NCI-H1105 treated with DMSO at 0.1 percent for 48 hours (cell line): ENCODE data around the gene SSTR4.
"Not testable (repeated sequence)": the region's sequence is repeated elsewhere in the genome, so short reads cannot be mapped to it uniquely, and the experiment has no call there.

Experiments
- DNase-seq: peaks from one replicate; lab custom pipeline; 2025; lab: John Stamatoyannopoulos, UW

Gene SSTR4, protein sequence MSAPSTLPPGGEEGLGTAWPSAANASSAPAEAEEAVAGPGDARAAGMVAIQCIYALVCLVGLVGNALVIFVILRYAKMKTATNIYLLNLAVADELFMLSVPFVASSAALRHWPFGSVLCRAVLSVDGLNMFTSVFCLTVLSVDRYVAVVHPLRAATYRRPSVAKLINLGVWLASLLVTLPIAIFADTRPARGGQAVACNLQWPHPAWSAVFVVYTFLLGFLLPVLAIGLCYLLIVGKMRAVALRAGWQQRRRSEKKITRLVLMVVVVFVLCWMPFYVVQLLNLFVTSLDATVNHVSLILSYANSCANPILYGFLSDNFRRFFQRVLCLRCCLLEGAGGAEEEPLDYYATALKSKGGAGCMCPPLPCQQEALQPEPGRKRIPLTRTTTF

DNA sequence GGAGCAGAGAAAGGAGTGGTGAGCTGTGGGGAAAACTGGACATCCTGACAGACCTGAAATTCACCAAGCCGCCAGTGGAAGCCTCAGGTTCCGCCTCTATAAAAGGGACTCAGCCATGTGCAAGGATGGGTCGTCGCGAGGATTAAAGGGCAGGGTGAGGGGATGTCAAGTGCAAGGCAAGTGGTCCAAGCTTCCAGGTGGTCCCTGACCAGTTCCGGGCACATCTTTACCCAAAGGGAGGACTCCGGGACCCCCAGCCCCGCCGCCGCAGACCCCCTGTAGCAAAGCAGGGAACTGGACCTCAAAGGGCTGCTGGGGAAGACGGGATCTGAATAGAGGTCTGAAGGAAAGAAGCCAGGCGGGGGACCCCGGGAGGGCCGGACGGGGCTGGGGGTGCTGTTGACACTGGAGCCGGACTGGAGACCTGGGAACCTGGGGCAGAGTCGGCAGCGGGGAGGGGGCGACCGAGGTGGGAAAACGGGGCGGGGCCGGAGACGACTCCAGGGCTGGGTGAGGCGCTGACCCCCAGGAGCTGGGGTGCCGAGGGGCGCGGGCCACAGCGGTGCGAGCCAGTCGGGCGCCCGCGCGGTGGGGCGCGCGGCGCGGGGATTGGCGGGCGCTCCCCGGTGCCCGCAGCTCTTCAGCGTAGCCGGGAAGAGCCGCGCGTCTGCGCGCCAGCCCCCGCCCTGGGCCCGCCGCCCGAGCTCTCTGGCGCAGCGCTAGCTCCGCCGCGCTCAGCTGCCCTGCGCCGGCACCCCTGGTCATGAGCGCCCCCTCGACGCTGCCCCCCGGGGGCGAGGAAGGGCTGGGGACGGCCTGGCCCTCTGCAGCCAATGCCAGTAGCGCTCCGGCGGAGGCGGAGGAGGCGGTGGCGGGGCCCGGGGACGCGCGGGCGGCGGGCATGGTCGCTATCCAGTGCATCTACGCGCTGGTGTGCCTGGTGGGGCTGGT, at the start of gene SSTR4:
SSTR4 (plus strand) TSS at position 592 of the 951 bp plus-strand sequence; CDS start at position 764, 172 bp downstream.
- DNase-seq = no peak

DNA sequence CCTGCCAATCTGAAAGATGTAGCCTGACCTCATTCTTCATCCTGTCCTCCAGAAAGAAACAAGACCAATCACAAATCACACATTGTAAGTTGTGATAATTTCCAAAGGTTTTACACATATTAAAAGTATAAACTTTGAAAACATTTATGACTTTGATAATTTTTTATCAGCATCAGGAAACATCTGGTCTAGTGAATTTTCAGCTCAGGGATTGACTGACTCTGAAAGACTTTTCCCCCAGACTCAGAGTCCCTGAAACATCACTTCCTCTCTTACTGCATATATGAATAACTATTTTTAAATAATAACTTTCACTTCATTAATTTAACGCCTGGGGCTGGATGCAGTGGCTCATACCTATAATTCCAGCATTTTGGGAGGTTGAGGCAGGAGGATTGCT, 48.5 kb upstream of the SSTR4 start:
- no peak for DNase-seq

DNA sequence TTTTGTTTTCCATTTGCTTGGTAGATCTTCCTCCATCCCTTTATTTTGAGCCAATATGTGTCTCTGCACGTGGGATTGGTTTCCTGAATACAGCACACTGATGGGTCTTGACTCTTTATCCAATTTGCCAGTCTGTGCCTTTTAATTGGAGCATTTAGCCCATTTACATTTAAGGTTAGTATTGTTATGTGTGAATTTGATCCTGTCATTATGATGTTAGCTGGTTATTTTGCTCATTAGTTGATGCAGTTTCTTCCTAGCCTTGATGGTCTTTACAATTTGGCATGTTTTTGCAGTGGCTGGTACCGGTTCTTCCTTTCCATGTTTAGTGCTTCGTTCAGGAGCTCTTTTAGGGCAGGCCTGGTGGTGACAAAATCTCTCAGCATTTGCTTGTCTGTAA, 43.7 kb upstream of the SSTR4 start:
- not testable (repeated sequence) for DNase-seq

DNA sequence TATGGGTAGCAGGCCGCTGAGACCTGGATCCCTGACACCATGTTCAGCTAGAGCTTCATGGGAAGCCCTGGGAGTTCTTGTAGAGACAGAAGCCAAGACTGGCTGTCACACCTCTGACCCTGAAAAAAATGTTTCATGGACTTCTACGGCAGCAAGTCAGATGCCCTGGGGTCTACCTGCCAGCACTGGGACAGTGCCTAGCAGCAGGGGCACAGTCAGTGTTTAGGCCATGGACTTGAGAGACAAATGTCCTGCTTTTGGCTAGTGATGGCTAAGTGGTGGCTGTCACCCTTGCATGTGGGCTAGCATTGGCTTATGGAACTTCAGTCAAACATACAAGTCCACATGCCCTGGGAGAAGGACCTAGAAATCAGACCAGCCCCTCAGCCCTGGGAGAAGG, 41.3 kb upstream of the SSTR4 start:
- no peak for DNase-seq

DNA sequence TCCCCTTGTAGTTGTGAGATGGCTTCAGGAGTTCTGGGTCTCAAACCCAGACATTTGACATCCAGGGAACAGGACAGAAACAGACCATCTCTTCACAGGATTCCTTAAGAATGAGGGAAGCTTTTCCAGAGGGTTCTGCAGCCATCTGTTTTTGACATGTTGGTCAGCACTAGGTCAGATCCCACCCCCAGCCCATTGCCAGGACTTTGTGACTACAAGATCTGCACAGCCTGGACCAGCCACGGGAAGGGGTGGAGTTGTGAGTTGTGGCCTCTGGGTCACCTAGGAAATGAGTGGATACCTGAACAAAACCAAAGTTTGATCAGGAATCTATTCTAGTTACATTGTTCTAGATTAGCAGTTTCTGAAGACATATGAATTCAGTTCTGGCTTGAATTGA, 39.2 kb upstream of the SSTR4 start:
- DNase-seq = no peak

DNA sequence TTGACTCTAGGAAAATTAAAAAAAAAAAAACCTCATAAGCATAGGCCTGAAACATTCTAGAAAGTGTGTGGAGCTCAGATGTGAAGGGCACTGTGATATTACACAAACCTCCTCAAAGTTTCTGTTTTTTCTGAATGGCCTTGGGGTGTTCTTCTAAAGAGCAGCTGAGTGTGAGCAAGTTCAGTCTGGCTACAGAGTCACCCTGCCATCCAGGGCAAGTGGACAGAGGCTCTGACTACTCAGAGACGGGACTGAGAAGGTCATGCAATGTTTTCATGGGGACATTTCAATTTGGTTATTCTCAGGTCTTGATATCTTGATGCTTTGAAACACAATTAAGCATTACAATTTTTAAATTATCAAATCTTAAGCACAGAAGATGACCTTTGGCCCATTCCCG, 36.6 kb upstream of the SSTR4 start:
- DNase-seq = no peak

DNA sequence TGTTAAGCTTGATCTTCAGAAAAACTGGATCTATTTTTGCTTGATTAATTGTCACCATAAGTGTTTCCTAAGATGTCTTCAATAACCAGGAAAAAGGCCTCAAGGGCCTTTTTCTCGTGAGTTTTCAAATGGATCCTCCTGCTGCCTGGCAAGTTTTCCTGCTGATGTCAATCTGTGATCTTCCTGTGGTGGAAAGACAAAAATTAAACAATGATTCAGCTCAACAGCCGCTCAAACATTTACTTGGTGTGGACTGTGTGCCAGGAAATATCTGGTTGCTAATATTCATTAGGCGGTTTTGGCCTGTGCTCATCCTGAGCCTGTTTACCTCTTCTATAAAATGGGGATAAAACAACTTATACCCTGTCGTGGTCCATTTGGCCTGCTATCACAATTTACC, 35.4 kb upstream of the SSTR4 start:
- no peak for DNase-seq

DNA sequence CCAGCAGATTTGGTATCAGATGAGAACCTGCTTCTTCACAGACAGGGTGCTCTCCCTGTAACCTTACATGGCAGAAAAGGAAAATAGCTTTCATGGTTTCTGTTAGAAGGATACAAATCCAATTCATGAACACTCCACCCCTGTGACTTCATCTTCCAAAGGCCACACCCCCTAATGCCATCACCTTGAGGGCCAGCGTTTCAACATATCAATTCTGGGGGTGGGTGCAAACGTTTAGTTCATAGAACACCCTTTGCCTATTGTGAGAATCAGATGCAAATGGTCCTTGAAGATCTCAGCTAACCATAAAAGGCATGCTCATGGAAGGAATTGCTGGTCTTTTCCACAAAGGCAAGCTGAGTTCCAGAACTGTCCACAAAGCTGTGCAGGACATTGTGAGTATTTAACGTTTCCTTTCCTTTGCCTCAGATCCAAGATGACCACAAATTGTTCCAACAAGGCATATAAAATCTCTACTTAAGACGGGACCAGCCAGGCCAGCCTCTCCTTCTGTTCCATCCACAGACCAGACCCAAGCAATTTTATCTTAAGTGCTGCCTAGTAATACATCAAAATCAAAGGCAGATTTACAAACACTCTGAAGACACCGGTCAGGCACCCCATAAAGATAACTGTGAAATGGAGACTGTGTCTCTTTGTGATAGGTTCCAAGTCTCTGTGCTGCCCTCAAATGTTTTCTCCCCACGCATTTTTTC, 34.7 kb upstream of the SSTR4 start:
- DNase-seq = no peak

DNA sequence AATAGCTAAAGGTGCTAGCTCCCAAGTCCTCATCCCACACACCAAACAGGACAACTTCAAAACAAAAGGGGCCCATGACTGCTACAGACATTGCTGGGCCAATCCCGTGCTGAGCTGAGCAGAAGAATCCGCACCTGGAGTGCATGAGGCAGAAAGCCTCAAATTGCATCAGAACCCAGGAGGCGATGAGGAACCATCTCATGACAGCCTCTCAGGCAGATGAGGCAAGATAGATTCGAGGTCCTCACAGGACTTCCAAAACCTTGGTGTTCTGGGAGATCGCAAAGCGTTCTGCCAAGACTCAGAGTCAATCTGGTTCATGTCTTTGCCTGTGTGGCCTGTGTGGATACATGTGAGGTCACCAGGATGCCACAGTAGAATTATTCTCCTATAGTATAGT, 32.8 kb upstream of the SSTR4 start:
- DNase-seq = no peak

DNA sequence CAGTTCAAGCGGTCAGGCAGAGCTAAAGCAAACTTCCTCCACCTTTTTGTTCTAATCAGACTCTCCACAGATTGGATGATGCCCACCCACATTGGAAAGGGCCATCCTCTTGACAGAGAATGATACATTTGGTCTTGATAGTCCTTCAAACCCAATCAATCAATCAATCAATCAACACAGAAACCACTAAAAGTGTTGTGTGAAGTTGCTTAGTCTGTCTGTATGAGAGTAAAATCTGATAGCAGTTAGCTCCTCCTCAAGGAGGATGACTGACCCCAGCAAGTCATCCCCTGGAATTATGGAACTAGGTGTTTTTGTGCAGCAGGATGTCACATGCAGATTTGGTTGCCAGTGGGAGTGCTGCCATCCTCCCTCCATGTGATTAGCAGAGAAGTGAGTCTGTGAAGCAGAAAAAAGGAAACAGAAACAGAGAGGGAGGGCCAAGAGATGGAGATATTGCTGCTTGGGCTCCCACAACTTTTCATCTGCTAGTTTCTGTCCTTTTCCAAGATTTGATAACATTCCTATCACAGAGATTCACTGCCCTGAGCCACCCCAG, 32.0 kb upstream of the SSTR4 start:
- no peak for DNase-seq

DNA sequence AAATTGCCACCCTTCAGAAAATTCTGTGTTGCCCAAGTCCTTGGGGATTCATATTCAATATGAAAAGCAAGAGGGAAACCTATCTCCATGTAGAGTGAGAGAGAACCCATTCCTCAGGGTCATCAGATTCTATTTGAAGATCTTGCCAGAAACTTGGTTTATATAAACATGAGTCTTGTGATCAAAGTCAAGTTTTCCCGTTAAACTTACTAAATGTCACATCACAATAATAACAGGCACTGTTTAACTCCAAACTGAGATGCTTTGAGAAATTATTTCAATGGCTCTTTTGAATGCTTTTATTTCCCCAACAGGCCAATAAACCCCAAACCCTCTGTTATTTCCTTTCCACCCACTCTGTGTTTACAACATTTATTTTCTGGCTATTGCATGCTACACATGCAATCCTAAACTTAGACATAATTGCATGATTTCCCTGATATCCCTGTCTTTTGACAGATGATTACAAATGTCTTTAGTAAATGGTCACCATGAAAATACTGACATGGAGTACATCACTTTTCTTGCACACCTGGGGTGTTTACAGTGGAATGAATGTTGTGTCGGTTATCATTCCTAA, 31.1 kb upstream of the SSTR4 start:
- DNase-seq = no peak

DNA sequence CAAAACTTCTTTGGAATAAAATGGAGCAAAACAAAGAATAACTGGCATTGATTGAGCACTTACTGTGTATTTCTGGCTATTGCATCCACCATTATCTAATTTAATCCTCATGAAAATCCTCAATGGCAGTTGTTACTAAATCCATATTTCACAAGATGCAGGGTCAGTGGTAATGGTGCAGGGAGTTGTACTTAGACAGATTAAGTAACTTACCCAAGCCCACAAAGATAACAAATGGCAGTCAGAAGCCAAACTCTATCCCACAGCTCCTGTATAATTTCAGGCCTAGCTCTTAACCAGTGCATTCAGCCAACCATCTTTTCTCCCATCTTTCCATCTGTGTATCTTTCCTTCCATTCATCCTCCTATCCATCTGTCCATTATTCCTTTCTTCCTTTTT, 29.3 kb upstream of the SSTR4 start:
- DNase-seq = no peak

DNA sequence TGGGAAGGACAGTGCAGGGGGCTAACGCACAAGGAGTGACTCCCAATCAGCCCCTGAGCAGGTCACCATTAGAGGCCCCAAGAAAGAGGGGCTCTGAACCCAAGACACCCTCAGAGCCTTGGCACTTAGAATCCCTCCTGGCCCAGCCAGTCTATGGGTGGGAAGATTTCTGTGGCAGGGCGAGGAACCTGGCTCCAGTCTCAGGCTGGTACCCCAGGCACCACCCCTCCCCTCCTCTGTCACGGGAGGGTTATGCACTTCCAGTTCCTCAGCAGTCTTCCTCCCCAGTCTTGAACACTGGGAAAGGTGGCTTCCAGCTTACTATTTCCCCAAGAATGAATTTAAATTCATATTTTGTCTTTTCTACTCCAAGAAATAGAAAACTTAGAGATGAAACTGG, 27.6 kb upstream of the SSTR4 start:
- no peak for DNase-seq

DNA sequence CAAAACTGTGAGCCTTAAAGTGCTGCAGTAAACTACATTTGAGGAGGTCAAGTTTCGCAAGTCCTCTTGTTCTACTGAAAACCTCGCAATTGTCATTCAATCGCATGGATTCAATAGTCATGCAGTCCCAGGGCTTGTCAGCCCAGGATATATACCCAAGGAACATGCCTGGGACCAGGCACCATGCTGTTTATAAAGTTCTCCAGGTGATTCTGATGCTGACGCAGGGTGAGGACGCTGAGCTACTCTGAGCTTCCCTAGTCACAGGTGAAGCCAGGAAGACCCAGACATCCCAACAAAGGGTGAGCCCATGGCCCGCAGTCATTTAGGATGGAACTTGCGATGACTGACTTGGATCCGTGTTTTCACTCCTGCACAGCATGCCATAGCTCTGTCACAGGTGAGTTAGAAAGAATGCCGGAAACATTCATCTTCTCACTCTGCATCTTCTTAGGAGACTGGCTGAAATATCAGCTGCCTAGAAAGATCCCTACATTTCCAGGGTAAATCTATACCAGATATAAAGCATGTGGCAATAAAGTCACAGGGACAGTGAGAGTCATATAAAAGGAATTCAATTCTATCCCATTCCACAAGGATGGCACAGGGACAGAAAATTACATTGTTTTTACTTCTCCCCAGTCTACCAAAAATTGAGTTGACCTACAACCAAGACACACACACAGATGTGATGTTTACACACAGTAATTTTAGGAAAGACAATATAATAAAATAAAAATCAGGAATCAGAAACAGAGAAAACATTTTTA, 27.0 kb upstream of the SSTR4 start:
- DNase-seq = no peak

DNA sequence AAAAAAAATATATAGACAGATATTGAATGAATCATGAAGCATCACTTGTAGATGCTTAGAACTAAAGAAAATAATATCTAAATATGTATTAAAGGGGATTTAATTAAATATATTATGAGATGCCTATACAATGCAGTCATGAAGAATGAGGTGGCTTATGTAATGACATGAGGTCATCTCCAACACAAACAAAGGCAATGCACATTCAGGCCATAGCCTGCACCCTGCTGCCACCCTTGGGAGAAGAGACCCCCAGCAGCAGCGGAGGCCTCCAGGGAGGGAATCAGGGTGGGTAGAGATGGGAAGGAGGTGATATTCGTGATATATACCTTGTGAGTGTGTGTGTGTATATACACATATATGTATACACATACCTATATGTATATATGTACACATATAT, 26.4 kb upstream of the SSTR4 start:
- DNase-seq = no peak

DNA sequence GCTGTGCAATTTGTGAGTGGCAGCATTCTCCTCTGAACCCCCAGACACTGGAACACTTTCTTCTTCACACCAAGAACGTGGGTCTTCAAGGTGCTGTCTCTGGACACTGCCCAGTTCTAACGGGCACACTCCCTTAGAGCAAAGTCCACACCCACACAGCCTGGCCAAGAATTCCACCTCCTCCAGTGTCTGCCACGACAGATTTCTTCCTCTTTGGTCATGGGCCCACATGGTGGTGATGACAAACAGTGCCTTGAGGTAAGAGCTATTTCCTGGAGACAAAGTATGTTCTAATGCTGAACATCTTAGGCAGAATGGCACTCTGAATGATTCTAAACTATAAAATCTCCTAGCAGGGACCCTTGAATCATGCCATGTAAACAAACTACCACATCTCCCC, 25.5 kb upstream of the SSTR4 start:
- no peak for DNase-seq

DNA sequence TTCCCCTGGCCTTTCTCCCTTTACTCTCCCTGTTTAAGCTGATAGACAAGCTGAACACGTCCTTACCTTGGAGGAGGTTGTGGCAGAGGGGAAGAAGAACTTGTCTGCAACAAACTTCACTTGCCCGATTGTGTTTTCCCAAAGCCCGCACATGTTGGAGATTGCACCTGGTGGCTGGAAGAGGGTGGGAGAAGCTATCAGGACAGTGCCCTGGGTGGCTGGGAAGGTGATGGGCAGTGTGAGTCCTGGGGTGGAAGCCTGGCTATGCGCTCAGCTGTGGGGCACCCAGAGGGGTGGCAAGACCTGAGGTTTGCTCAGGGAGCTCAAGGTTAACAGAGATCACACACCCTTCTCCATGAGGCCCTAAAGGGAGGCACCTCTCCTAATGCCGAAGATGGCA, 25.0 kb upstream of the SSTR4 start:
- DNase-seq = no peak

DNA sequence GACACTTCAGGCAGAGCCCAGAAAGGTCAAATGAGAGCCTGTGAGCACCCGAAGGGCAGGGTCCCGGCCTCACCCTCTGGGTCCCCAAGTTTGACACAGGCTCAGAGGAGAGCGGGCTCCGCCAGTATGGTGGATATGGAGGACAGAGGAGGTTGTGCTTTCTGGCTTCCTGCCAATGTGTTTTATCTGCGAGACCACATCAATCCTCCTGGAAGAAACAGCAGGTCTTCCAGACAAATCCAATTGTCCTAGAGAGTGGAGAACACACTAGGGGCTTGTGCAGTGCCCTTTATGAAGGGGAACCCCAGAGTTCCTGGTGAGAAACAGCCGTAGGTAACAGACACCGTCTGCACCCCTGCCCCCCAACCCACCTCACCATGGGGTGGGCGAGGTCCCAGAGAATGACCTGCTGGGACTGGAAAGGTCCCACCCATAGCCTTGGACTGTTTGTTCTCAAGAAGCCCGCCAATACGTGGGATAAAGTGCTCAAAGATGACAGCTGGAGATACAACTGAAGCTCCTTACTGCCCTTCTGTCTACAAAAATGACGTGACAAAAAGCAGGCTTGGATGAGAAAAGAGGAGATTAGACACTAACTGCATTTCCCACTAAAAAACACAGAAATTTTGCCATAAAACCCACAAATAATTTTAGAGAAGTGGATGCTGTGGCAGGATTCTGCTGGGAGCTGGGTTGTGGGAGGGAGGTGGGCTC, 23.9 kb upstream of the SSTR4 start:
- DNase-seq = no peak

DNA sequence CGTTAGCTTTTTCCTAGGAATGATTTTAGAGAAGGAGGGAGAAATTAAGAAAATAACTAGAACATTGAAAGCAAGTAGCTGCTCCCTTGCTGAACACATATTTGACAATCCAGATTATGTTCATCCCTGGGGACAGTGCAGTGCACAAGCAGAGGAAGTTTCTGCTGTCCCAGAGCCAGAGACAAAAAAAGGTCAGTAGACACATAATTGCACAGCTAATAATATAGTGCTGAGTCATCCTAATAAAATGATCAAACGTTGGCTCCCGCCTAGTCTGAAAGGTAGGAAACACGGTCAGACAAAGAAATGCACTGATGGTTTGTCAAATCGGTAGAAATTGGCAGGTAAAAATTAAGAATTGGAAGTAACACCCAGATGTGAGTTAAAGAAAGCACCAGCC, 21.7 kb upstream of the SSTR4 start:
- DNase-seq = no peak

DNA sequence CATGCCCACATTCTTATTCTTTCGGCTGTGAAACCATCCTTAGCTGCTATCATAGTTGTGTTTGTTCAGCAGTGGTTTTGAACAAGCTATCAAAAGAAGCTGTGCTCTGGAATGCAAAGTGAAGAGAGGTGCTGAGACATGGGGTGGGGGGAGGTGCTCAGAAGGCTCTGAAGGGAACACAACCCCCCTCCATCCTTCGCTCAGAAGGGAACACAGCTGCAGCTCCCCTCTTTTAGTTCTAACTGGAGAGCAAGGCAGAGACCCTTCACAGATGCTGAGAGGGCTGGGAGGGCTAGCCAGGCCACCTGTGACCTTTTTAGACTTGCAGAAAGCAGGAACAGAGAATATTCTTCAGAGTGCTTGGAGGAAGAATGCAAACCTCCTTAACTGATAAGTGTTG, 17.6 kb upstream of the SSTR4 start:
- no peak for DNase-seq
